HEK293 (cell line): ENCODE data around the gene COMMD6.
A peak's percentile ranks its signal among the peaks of the same experiment; 100 is the strongest.

ENCODE experiments used
- CTCF ChIA-PET: fragments of 350-600 bp; formaldehyde crosslinking; extraction: SDS; loops from one replicate; lab custom pipeline; 2021; ENCODE audit warnings: antibody characterized with exemption; lab: Yijun Ruan, JAX
- POLR2A ChIA-PET: fragments of 300-600 bp; formaldehyde crosslinking; extraction: SDS; loops from one replicate; lab custom pipeline; 2020; ENCODE audit warnings: antibody characterized with exemption, inconsistent platforms; lab: Yijun Ruan, JAX
- H3K27ac ChIP-seq: fragments of 200-500 bp; sonication (Bioruptor generic); 2 replicates; pipeline ENCODE4 v1.5.1; 2014; ENCODE audit warnings: low read depth, low read length, control low read depth, inconsistent platforms; ENCODE audit errors: extremely low read depth
- H3K36me3 ChIP-seq, 2 experiments: fragments of 200-500 bp in 1 of 2; sonication (Bioruptor generic) in 1 of 2; 1 replicate in 1 of 2; 2 replicates in 1 of 2; pipeline ENCODE4 v1.5.1; 2014 to 2017; ENCODE audit warnings: inconsistent platforms in 2 of 2, low read length in 2 of 2; ENCODE audit not compliant: control insufficient read depth in 2 of 2, insufficient read depth in 1 of 2
- H3K4me1 ChIP-seq: fragments of 200-500 bp; sonication (Bioruptor generic); 2 replicates; pipeline ENCODE4 v1.5.1; 2014; ENCODE audit warnings: mild to moderate bottlenecking, low read length, inconsistent platforms; ENCODE audit not compliant: control insufficient read depth, insufficient read depth
- H3K4me3 ChIP-seq: 2 replicates; pipeline ENCODE4 v1.5.1; 2011; ENCODE audit warnings: low read depth, mild to moderate bottlenecking, control low read depth, low read length, moderate library complexity
- H3K9me3 ChIP-seq: fragments of 200-500 bp; sonication (Bioruptor generic); 2 replicates; pipeline ENCODE4 v1.5.1; 2014; ENCODE audit warnings: low read depth, low read length, inconsistent platforms; ENCODE audit not compliant: control insufficient read depth, insufficient read depth
- EGR2 ChIP-seq: fragments of 450-650 bp; formaldehyde crosslinking; IDR thresholded peaks from 2 replicates; pipeline ENCODE4 v1.5.1; 2016; ENCODE audit warnings: low read depth, missing biosample characterization, missing genetic modification characterization
- TRIM28 ChIP-seq: IDR thresholded peaks from 2 replicates; pipeline ENCODE4 v1.6.1; 2011; ENCODE audit warnings: low read length, control low read depth, borderline replicate concordance
- ZBTB1 ChIP-seq: fragments of 450-650 bp; formaldehyde crosslinking; IDR thresholded peaks from 2 replicates; pipeline ENCODE4 v1.5.1; 2016; ENCODE audit warnings: missing biosample characterization, missing genetic modification characterization
- ZBTB48 ChIP-seq: fragments of 450-650 bp; formaldehyde crosslinking; IDR thresholded peaks from 2 replicates; pipeline ENCODE4 v1.5.1; 2016; ENCODE audit warnings: missing biosample characterization, missing genetic modification characterization
- ZEB2 ChIP-seq: fragments of 450-650 bp; formaldehyde crosslinking; IDR thresholded peaks from 2 replicates; pipeline ENCODE4 v1.5.1; 2016; ENCODE audit warnings: missing biosample characterization, missing genetic modification characterization
- ZFHX2 ChIP-seq: fragments of 450-650 bp; formaldehyde crosslinking; conservative IDR thresholded peaks from 2 replicates; pipeline ENCODE4 v1.5.1; 2016; ENCODE audit warnings: missing biosample characterization, missing genetic modification characterization
- ZIC2 ChIP-seq: fragments of 450-650 bp; formaldehyde crosslinking; IDR thresholded peaks from 2 replicates; pipeline ENCODE4 v1.5.1; 2016; ENCODE audit warnings: missing biosample characterization, missing genetic modification characterization
- ZNF138 ChIP-seq: fragments of 450-650 bp; formaldehyde crosslinking; IDR thresholded peaks from 2 replicates; pipeline ENCODE4 v1.5.1; 2016; ENCODE audit warnings: missing biosample characterization, missing genetic modification characterization, borderline replicate concordance
- ZNF473 ChIP-seq: fragments of 450-650 bp; formaldehyde crosslinking; IDR thresholded peaks from 2 replicates; pipeline ENCODE4 v1.5.1; 2017; ENCODE audit warnings: missing biosample characterization, missing genetic modification characterization
- ZNF48 ChIP-seq: fragments of 450-650 bp; formaldehyde crosslinking; IDR thresholded peaks from 2 replicates; pipeline ENCODE4 v1.5.1; 2016; ENCODE audit warnings: missing biosample characterization, missing genetic modification characterization
- ZNF624 ChIP-seq: fragments of 450-650 bp; formaldehyde crosslinking; IDR thresholded peaks from 2 replicates; pipeline ENCODE4 v1.5.1; 2017; ENCODE audit warnings: missing biosample characterization, missing genetic modification characterization
- ZNF626 ChIP-seq: fragments of 450-650 bp; sonication (Bioruptor Pico); formaldehyde crosslinking; IDR thresholded peaks from 2 replicates; pipeline ENCODE4 v1.5.1; 2018; ENCODE audit warnings: missing biosample characterization, missing genetic modification characterization, inconsistent platforms
- ZNF677 ChIP-seq: fragments of 450-650 bp; IDR thresholded peaks from 2 replicates; pipeline ENCODE4 v1.5.0; 2018; ENCODE audit warnings: missing biosample characterization, mild to moderate bottlenecking, missing genetic modification characterization, moderate library complexity
- ZSCAN23 ChIP-seq: fragments of 450-650 bp; formaldehyde crosslinking; IDR thresholded peaks from 2 replicates; pipeline ENCODE4 v1.5.1; 2016; ENCODE audit warnings: missing biosample characterization, missing genetic modification characterization
- TF ChIP-seq, protein P1 (sequence below): fragments of 450-650 bp; formaldehyde crosslinking; IDR thresholded peaks from 2 replicates; pipeline ENCODE4 v1.5.1; 2017; ENCODE audit warnings: missing biosample characterization, missing genetic modification characterization
- TF ChIP-seq, protein P2 (sequence below): fragments of 450-650 bp; formaldehyde crosslinking; IDR thresholded peaks from 2 replicates; pipeline ENCODE4 v1.5.1; 2016; ENCODE audit warnings: missing biosample characterization, missing genetic modification characterization
- TF ChIP-seq, protein P3 (sequence below): fragments of 450-650 bp; formaldehyde crosslinking; IDR thresholded peaks from 2 replicates; pipeline ENCODE4 v1.5.1; 2017; ENCODE audit warnings: missing biosample characterization, missing genetic modification characterization
- TF ChIP-seq, protein P4 (sequence below): fragments of 450-650 bp; formaldehyde crosslinking; IDR thresholded peaks from 2 replicates; pipeline ENCODE4 v1.5.1; 2016; ENCODE audit warnings: missing biosample characterization, missing genetic modification characterization, borderline replicate concordance

COMMD6 gene

DNA sequence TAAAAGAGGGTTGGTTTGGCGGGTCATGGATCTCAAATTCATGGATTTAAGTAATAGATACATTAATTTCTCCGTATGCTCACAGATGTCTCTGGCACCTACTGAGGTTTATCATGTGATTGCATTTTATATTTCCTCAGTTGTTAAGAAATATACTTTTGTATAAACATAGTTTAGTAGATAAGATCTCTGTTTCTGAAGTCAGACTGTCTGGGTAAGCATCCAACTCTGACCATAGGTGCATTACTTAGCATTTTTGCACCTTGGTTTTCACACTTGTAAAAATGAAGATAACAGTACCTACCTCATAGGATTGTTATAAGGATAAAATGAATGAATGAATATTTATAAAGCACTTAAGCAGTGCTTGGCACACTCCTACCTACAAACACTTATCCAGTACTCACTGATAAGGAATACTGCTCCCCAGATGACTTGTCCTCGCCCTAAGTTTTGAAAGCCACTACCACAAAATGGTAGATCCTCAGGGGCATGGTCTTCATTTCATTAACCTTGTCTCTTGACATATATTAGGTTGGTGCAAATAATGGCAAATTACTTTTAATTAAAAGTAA, 26.5 kb downstream of the COMMD6 start (continued):
- TF ChIP-seq ZNF48 (tag by site-specific recombination) (no peak), EGR2 (tag by site-specific recombination) (no peak), ZNF473 (tag by site-specific recombination) (no peak)
- TF ChIP-seq, all 188 proteins: peak for 0

DNA sequence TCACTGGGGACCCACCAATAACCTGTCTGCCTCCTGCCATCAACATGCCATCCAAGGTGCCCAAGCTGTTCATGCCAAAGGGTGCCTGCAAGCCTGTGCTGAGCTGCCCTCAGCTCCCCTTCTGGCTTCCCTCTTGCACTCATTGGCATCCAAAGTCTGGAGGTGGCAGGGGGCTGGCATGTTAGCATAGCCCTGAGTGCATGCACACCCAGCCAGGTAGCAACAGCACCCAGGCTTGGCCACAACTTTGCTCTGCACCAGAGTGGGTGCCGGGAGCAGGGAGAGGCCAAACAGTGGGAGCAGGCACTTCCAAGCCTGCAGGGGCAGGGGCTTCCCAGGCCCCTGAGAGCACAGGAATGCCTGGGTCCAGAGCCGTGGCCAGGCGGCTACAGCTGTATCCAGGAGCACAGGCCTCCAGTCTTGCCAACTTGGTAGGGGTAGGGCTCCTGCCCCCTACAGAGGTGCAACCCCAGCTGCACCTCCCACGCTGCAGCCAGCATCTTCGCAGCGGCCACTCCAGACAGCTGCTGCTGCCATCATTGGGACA, 29.6 kb downstream of the COMMD6 start:
- Histone ChIP-seq H3K27ac (no peak overlapping the region), H3K4me3 (no peak overlapping the region), H3K9me3 (no peaks in the 10 kb centered on the region), H3K4me1 (no peaks in the 10 kb centered on the region), H3K36me3 (no peaks in the 10 kb centered on the region)
- POLR2A ChIA-PET: no interaction called here
- TF ChIP-seq ZNF626 (tag by site-specific recombination): no peak
- CTCF ChIA-PET: no interaction called here

DNA sequence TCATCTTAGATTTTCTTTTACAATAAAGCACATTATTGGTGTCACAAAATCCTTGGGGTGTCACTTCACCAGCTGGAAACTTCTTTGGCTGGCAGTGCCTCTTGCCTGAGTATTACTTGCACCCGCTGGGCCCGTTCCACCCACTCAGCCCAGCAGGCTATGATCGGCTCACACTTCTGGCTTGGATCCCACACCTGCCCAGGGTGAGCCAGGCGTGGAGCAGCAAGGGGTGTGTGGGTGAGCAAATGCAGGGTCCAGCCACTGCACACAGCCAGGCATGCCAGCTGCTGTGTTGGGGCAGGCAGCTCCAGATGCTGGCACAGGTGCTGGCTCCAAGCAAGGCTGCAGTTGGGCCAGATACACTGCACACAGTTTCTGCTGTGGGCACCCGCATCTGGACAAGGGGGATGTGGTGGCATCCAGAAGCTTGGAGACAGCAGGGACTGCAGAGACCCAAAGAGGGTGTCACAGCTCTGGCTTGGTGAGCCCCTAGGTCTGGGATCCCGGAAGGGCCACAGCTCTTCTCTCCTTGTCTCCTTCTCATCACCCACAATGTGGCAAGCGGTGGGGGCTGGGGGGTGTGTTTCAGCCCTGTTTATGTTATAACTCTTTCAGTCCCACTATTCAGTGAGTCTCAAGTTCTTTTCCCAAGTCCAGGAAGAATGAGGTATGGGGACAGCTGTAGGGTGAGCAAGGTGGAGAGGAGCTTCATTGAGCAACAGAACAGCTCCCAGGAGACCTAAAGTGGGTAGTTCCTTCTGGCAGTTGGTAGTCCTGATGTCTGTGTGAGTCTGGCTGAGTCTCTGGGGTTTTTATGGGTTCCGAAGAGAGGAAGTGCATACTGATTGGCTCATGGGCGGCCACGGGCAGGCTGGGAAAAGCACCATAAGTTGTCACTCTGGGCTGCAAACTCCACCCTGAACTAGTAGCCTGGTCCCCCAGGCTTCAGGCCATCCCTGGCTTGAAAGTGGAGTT, 30.3 kb downstream of the COMMD6 start:
- Histone ChIP-seq H3K27ac (no peak overlapping the region), H3K4me1 (no peaks in the 10 kb centered on the region), H3K9me3 (no peaks in the 10 kb centered on the region), H3K36me3 (no peaks in the 10 kb centered on the region), H3K4me3 (no peak overlapping the region)
- CTCF ChIA-PET: interaction anchor here (0.5 kb wide), 1 partner anchor 872 kb away, joined by 3 read pairs; no protein-coding TSS in a partner anchor
- TF ChIP-seq EGR2 (tag by site-specific recombination) (peak; percentile 72), ZIC2 (0 out of 2 replicates have a peak, but pooled peaks have one; percentile 48), ZNF624 (no peak), ZFHX2 (tag by site-specific recombination) (peak; percentile 79)
- POLR2A ChIA-PET: no interaction called here

DNA sequence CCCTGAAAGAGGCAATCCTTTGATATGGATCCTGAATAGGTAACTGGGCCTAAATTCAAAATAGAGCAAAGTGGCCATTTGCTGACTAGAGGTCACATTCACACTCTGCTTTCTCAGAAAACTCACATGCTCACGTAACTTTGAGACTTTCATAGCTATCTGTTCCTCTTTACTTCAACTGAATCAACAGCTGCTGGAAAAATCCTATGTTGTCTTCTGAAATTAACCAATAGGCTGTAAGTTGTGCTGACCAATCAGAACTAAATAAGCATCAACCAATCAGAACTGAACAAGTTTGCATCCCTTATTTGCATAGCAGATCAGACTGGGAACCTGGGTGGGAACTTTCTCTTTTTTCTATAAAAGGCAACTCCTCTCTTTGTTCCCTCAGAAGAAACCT, 31.6 kb downstream of the COMMD6 start:
- no peak overlapping the region for H3K27ac ChIP-seq
- no peaks in the 10 kb centered on the region for H3K4me1 ChIP-seq
- ChIA-PET CTCF (no interaction called here), POLR2A (no interaction called here)
- no peaks in the 10 kb centered on the region for H3K9me3 ChIP-seq
- TF ChIP-seq ZBTB1 (tag by site-specific recombination) (no peak), TRIM28 (no peak), ZEB2 (tag by site-specific recombination) (no peak), ZNF677 (tag by site-specific recombination) (no peak), ZBTB48 (tag by site-specific recombination) (no peak), ZNF138 (tag by site-specific recombination) (no peak), ZSCAN23 (tag by site-specific recombination) (no peak)
- TF ChIP-seq, protein P1, sequence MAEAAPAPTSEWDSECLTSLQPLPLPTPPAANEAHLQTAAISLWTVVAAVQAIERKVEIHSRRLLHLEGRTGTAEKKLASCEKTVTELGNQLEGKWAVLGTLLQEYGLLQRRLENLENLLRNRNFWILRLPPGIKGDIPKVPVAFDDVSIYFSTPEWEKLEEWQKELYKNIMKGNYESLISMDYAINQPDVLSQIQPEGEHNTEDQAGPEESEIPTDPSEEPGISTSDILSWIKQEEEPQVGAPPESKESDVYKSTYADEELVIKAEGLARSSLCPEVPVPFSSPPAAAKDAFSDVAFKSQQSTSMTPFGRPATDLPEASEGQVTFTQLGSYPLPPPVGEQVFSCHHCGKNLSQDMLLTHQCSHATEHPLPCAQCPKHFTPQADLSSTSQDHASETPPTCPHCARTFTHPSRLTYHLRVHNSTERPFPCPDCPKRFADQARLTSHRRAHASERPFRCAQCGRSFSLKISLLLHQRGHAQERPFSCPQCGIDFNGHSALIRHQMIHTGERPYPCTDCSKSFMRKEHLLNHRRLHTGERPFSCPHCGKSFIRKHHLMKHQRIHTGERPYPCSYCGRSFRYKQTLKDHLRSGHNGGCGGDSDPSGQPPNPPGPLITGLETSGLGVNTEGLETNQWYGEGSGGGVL (tag by site-specific recombination): no peak
- TF ChIP-seq, protein P2, sequence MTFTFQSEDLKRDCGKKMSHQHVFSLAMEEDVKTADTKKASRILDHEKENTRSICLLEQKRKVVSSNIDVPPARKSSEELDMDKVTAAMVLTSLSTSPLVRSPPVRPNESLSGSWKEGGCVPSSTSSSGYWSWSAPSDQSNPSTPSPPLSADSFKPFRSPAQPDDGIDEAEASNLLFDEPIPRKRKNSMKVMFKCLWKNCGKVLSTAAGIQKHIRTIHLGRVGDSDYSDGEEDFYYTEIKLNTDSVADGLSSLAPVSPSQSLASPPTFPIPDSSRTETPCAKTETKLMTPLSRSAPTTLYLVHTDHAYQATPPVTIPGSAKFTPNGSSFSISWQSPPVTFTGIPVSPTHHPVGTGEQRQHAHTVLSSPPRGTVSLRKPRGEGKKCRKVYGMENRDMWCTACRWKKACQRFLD (tag by site-specific recombination): no peak
- TF ChIP-seq, protein P3, sequence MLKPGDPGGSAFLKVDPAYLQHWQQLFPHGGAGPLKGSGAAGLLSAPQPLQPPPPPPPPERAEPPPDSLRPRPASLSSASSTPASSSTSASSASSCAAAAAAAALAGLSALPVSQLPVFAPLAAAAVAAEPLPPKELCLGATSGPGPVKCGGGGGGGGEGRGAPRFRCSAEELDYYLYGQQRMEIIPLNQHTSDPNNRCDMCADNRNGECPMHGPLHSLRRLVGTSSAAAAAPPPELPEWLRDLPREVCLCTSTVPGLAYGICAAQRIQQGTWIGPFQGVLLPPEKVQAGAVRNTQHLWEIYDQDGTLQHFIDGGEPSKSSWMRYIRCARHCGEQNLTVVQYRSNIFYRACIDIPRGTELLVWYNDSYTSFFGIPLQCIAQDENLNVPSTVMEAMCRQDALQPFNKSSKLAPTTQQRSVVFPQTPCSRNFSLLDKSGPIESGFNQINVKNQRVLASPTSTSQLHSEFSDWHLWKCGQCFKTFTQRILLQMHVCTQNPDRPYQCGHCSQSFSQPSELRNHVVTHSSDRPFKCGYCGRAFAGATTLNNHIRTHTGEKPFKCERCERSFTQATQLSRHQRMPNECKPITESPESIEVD: no peak
- TF ChIP-seq, protein P4, sequence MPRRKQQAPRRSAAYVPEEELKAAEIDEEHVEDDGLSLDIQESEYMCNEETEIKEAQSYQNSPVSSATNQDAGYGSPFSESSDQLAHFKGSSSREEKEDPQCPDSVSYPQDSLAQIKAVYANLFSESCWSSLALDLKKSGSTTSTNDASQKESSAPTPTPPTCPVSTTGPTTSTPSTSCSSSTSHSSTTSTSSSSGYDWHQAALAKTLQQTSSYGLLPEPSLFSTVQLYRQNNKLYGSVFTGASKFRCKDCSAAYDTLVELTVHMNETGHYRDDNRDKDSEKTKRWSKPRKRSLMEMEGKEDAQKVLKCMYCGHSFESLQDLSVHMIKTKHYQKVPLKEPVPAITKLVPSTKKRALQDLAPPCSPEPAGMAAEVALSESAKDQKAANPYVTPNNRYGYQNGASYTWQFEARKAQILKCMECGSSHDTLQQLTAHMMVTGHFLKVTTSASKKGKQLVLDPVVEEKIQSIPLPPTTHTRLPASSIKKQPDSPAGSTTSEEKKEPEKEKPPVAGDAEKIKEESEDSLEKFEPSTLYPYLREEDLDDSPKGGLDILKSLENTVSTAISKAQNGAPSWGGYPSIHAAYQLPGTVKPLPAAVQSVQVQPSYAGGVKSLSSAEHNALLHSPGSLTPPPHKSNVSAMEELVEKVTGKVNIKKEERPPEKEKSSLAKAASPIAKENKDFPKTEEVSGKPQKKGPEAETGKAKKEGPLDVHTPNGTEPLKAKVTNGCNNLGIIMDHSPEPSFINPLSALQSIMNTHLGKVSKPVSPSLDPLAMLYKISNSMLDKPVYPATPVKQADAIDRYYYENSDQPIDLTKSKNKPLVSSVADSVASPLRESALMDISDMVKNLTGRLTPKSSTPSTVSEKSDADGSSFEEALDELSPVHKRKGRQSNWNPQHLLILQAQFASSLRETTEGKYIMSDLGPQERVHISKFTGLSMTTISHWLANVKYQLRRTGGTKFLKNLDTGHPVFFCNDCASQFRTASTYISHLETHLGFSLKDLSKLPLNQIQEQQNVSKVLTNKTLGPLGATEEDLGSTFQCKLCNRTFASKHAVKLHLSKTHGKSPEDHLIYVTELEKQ: no peak
- no peaks in the 10 kb centered on the region for H3K36me3 ChIP-seq
- H3K4me3 ChIP-seq: no peak overlapping the region
